ENCODE measurements around the gene MGAT5. TPM values are rescaled to one million over a fixed set of nuclear protein-coding genes. Genes with fewer than 3 reads are reported as not detected.

MGAT5 gene
- total RNA-seq, 2 experiments from 2014 or later, result 60.8 to 68.0 TPM

- Histone ChIP-seq H4K20me1 (ENCODE audit: insufficient read depth, low read length) (no peaks in the 10 kb centered on the region), H3K27ac (ENCODE audit: low read depth, low read length, poor library complexity, severe bottlenecking) (peak overlapping the region; percentile 95), H3K4me2 (ENCODE audit: low read length) (peak overlapping the region; percentile 91), H3K9me3 (ENCODE audit: low read length) (peaks cover 18% of the 10 kb centered on the region), H2AFZ (ENCODE audit: low read length) (no peak overlapping the region; the same call in 1 of the 2 replicates), H3K9me2 (ENCODE audit: insufficient read depth, low read length) (no peaks in the 10 kb centered on the region), H3K4me3 (ENCODE audit: low read depth, low read length, poor library complexity, severe bottlenecking) (peak overlapping the region; percentile 51), H3K79me2 (ENCODE audit: insufficient read depth, low read depth, low read length) (peaks cover 81% of the 10 kb centered on the region; the same call in 1 of the 2 replicates), H3K36me3 (ENCODE audit: insufficient read depth, low read length) (peaks cover 24% of the 10 kb centered on the region), H3K4me1 (ENCODE audit: insufficient read depth, low read length, poor library complexity, severe bottlenecking) (peaks cover 59% of the 10 kb centered on the region)
- TF ChIP-seq EZH2phosphoT487 (IDR thresholded peaks at IDR 0.05; ENCODE audit: borderline replicate concordance, low read depth, low read length) (no peak), CTCF (conservative IDR thresholded peaks at IDR 0.05; ENCODE audit: low read length) (peak; percentile 57)
- BruUV-seq (replicated peaks), result no TSS peak
- peak; percentile 81 for DNase-seq (ENCODE audit: low spot score)
- CTCF ChIA-PET (ENCODE audit: unreplicated experiment), result interaction anchor here (1.5 kb wide), 1 partner anchor 179 kb away, joined by 7 read pairs; no protein-coding TSS in a partner anchor
- intact Hi-C loops (cut with micrococcal nuclease; ENCODE audit: unreplicated experiment), result no loop called here
- POLR2A ChIA-PET, result interaction anchor here (0.6 to 1.4 kb wide), 2 partner anchors 18 to 23 kb away, joined by 3 read pairs; no protein-coding TSS in a partner anchor
These were observed 20.8 kb upstream of the MGAT5 start for GRCh38 chr2:134232868-134233727.

GRCh38 chr2:134233728-134234136, 20.1 kb upstream of the MGAT5 start:
- peak overlapping the region; percentile 51 for H3K4me3 ChIP-seq (ENCODE audit: low read depth, low read length, poor library complexity, severe bottlenecking)
- no TSS peak for BruUV-seq (replicated peaks)

More at GRCh38 chr2:134233728-134234136, 20.1 kb upstream of the MGAT5 start:
- Histone ChIP-seq H3K36me3 (ENCODE audit: insufficient read depth, low read length) (peaks cover 18% of the 10 kb centered on the region), H3K9me2 (ENCODE audit: insufficient read depth, low read length) (no peaks in the 10 kb centered on the region), H2AFZ (ENCODE audit: low read length) (no peak overlapping the region; the same call in 1 of the 2 replicates), H3K79me2 (ENCODE audit: insufficient read depth, low read depth, low read length) (peaks cover 81% of the 10 kb centered on the region; the same call in 1 of the 2 replicates), H3K27ac (ENCODE audit: low read depth, low read length, poor library complexity, severe bottlenecking) (peak overlapping the region; percentile 95), H3K9me3 (ENCODE audit: low read length) (peaks cover 12% of the 10 kb centered on the region), H3K4me2 (ENCODE audit: low read length) (peak overlapping the region; percentile 91), H3K4me1 (ENCODE audit: insufficient read depth, low read length, poor library complexity, severe bottlenecking) (peaks cover 59% of the 10 kb centered on the region), H4K20me1 (ENCODE audit: insufficient read depth, low read length) (no peaks in the 10 kb centered on the region)
- POLR2A ChIA-PET, result interaction anchor here (0.6 to 1.6 kb wide), 5 partner anchors 9 to 183 kb away, joined by 3 to 7 read pairs (median 4); no protein-coding TSS in a partner anchor
- peak; percentile 78 for DNase-seq (ENCODE audit: low spot score)
- TF ChIP-seq CTCF (conservative IDR thresholded peaks at IDR 0.05; ENCODE audit: low read length), result no peak
- TF ChIP-seq EZH2phosphoT487 (IDR thresholded peaks at IDR 0.05; ENCODE audit: borderline replicate concordance, low read depth, low read length), result no peak
- intact Hi-C loops (cut with micrococcal nuclease; ENCODE audit: unreplicated experiment), result no loop called here
- CTCF ChIA-PET (ENCODE audit: unreplicated experiment), result interaction anchor here (1.5 kb wide), 1 partner anchor 178 kb away, joined by 7 read pairs; no protein-coding TSS in a partner anchor
